Medulla oblongata (tissue), 1 donor: ENCODE measurements around the gene BRPF1.
"Not testable (repeated sequence)": the region's sequence is repeated elsewhere in the genome, so short reads cannot be mapped to it uniquely, and the experiment has no call there.

Source experiments
- DNase-seq: peaks from one replicate; pipeline ENCODE4 v3.0.0-alpha.2; 2015; ENCODE audit errors: extremely low spot score

BRPF1 gene

DNA sequence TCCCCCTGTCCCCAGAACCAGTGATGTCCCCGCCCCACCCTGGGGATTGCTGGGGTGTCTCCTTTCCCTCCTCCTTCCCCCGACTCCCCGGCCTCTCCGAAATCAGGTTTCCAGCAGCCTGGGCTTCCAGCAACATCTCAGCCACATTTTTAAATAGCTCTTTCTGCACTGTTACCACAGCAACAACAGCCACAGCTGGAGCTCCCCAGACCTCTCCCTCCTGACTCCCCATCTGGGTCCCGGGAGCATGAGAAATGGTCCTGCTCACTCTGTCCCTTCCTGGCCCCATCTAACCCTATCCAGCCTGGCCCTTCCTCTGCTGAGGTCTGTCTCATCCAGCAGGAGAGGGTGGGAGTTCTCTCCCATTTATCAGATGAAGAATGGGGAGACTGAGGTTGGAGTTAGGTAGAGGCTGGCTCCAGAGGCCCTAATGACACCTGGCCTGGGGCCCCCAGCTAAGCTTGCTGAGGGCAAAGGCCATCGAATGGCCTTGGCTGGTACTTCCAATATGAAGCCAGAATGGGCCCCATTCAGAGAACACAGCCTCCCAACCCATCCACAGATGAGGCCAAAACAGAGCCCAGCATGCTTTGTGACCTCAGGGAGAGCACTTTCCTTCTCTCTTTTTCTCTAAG, 36.7 kb downstream of the BRPF1 start:
- DNase-seq, result no peak

DNA sequence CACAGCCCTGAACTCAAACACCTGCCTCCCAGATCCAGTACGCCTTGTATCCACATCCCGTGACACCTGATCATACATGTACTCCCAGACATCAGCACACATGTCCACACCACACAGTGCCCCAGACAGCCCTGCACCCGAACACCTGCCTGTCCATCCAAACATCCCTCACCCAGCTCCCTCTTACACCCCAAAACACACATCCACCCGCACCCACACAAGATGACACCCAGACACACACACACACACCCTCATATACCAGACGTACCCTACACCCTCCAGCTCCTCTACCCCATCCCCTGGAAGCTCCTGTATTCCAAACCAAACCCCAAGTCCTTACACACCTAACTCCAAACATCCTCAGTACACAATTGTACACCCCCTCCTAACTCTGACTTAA, 37.5 kb downstream of the BRPF1 start:
- DNase-seq, result no peak

DNA sequence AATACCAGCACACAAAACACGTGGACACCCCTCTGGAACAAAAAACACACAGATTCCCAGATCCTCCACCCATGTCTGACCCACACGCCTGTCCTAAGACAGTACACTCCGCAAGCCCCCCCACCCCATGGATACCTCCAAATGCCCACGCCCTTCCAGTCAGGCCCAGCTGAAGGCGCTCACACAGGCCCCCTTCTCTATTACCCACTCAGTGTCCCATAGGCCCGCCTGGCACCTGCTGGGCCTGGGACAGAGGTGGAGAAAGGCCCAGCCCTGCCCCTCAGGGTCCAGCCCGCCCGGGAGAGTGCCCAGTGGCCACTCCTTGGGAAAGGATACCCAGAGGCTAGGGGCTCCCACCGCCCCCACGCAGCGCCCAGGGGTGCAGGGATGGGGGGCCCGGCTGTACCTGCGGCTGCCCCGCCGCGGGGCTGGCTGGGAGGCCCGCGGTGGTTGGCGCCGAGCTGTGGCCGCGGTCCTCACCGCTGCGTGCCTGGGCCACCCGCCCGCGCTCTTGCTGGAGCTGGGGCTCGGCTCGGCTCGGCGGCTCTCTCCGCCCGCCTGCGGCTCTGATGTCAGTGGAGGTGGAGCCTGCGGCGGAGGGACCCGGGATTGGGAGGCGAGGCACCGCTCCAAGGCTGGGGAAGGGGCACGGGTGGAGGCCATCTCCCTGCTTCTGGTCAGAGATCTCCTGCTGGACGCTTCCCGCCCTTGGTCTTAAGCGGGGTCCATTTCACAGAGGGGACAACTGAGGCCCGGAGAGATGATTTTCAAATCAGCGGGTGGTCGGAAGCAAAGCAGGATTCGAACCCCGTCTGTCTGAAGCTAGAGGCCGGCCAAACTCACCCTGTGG, 38.1 kb downstream of the BRPF1 start, which contains the start of gene CAMK1:
Gene CAMK1 (minus strand): TSS at position 522 of the 850 bp plus-strand sequence. CDS start 2,198 bp downstream, outside the sequence.
- DNase-seq, result peak; percentile 70

DNA sequence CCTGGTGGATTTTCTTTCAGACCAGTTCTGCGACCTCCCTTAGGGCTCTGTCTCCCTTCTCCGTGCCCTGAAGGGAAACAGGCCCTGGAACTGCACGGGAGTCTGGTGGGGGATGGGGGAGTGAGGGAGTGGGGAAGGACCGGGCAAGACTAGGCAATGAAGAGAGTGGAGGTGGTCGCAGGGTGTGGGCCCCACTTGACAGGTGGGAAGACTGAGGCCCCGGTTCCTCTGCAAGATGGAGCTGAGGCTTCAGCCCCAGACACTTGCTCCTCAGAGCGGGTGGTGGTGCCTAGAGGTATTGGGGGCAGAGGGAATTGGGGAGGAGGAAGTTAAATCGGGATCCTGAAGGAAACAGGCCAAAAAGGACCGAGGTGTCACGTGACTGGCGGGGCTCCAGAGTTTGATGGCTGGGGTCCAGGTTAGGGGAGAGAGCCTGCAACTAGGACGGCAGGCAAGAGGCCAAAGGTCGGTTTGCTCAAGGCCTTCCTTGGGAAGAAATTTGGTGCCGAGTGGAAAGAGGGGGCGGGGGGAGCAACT, 38.8 kb downstream of the BRPF1 start:
- DNase-seq, result peak; percentile 73

DNA sequence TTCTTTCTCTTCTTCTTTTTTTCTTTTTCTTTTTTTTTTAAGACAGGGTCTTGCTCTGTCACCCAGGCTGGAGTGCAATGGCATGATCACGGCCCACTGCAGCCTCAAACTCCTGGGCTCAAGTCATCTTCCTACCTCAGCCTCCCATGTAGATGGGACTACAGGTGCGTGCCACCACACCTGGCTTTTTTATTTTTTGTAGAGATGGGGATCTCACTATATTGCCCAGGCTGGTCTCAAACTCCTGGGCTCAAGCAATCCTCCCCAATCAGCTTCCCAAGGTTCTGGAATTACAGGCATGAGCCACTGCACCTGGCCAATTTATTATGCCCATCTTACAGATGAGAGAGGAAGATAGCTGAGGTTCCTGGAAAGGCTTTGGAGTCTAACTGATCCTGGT, 39.5 kb downstream of the BRPF1 start:
- DNase-seq, result not testable (repeated sequence)

DNA sequence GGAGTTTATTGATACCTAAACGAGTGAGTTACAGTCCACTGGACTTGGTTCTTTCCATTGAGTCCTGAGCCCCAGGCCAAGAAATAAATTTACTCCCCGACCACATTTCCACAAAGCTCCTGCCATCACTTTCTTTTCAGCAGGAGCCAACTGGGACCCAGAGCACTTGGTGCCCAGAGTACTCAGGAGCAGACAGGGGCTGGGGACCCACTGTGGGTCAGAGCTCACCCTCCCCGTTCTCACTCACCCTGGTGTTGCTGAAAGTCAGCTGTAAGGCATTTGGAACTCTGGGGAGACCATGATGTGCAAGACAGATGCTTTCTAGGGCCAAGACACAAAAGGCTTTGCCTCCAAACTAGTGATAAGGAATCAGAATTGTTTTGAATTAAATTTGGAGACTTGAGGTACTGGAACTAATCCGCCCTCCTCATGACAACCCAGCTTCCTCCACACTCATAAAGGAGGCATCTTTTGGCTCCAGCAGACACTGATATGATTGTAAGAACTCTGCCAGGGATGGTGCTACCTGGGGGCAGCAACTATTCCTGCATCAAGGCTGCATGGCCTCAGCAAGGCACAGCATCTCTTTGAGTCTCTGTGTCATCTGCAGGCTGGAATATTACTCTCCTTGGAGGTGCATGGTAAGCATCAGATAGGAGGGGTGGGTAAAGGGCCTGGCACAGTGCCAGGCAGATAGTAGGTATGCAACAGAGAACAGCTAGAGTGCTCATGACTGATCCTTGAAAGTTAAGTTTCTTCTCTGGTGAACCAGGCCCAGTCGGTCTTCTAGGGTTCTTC, 45.6 kb downstream of the BRPF1 start:
- DNase-seq, result no peak

DNA sequence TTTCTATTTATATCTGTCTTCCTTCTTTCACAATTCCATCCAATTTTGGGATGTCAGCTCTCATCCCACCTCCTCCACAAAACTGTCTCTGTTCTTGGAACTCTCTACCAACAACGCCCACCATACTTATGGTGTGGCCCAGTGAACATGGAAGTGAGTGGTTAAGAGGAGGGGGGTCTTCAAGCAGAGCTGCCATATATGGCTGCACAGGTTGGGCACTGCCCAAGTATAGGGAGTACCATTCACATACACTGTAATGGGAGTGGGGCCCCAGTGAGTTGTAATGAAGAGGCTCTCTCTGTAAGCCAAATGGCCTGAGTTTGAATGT, 46.1 kb downstream of the BRPF1 start:
- DNase-seq, result no peak

DNA sequence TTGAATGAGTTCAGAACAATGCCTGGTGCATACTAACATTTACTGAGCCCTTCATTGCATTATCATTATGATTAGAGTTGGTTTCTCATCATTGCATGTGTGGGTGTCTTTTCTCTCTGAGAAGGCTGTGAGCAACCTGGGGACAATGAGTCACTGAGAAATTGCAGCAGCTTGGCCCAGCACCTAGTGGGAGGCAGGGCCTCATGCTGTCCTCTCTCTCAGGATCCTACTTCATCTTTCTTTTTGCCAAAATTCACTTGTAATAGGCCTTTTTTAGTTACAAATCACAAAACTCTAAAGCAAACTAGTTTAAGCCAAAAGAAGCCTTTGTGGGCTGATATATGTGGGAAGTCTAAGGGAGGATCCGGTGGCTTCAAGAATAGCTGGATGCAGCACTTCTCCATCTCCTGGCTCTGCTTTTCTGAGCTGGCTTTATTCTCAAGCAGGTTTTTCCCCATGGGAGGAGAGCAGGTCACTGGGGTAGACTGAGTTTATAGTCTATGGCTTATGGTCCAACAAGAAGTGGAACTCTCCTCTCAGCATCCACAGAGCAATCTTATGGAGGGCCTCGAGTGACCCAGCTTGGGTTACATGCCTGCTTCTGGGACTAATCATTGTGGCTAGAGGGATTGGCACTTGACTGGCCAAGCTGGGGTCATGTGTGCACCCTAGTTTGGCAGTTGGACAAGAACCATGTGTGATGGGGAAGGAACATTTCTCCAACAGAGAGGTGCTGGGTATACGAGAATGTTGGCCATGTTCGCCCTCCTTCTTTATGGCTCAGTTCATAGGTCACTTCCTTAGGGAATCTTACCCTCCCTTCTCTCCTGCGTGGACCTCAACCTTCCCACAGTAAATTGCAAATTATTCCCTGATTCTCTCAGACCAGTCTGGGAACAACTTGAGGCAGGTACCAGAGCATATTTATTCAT, 46.9 kb downstream of the BRPF1 start:
- DNase-seq, result no peak

DNA sequence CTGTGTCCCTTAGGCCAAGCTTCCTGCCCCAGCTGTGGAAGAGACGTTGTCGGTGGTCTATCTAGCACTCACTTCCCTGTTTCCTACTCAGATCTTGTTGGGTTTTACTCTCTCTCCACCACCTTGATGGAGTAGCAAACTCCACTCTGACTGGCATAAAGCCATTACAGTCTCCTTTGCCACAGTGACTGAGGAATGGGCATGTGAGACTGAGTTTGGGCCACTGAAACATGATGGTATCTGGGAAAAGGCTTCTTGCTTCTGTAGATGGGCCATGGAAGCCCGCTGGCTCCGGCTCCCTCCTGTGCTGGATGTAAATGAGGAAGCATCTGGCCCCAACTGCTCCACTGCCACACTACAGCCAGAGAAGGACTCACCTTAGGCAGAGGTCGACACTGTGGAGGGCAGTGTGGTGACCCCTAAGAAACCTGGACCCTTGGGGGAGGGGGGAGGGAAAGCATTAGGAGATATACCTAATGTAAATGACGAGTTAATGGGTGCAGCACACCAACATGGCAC, 47.6 kb downstream of the BRPF1 start:
- no peak for DNase-seq

DNA sequence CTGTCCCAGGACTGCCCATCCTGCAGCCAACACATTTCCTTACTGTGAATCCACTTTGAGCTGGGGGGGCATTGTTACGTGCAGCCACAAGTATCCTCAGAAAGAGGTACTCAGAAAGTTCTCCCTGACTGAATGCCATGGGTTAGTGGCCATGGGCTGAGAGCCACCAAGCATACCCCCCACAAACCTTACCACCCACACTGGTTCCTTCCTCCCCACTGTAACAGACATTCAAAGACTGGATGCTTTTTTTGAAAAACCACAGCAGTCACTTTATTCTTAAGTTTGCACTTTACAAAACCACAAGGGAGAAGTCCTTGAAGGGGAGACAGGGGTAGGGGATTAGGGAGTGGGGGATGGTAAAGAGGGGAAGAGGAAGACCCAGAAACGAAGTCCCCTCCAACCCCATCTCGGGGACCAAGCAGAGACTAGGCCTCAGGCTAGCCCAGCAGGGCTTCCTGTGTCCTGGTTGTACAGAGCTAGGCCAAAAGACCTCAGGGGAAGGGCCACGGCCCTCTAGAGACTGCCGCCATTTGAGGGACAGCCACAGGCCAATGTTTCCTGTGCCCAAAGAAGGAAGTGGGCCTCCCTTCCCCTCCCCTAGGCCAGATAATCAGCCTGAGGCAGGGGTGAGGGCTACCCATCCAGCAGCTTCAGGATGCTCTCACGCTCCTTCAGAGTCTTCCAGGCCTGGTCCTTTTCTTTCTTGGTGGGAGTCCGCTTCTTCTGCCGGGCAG, 48.4 kb downstream of the BRPF1 start:
- peak; percentile 86 for DNase-seq

DNA sequence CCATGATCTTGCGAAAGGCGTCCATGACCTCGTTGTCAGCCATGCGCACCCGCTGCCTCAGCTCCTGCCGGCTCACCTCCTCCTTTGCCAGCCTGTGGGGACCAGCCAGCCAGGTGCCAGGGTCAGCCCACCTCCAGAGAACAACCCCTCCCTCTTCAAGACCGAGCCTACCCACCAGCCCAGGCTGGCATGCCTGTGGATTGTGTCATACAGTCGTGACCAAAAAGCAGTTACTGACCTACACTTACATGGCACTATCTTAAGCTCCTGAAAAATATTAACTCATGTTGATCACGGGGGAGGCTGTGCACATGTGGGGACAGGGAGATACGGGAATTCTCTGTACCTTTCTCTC, 48.9 kb downstream of the BRPF1 start:
- no peak for DNase-seq

DNA sequence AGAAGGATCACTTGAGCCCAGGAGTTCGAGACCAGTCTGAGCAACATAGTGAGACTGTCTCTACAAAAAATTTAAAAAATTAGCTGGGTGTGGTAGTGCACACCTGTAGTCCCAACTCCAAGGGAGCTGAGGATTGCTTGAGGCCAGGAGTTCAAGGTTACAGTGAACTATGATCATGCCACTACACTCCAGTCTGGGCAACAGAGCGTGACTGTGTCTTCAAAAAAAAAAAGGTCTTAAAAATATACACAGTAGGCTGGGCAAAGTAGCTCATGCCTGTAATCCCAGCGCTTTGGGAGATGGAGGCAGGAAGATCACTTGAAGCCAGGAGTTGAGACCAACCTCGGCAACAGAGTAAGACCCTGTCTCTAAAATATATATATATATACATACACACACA, 49.4 kb downstream of the BRPF1 start:
- no peak for DNase-seq

DNA sequence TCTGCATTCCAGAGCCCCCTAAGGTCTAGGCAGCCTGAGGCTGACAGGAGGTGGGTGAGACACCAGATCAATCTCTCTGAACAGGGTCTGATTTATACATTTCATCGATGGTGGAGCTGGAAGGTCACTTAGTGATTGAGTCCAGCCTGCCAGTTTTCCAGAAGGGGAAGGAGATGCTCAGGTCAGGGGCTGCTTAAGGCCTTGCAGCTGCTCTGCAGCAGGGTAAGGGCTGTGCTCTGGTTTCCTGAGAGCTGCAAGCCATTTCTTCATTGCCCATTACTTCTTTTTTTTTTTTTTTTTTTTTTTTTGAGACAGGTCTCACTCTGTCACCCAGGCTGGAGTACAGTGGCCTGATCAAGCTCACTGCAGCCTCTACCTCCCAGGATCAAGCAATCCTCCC, 50.0 kb downstream of the BRPF1 start:
- DNase-seq, result no peak

DNA sequence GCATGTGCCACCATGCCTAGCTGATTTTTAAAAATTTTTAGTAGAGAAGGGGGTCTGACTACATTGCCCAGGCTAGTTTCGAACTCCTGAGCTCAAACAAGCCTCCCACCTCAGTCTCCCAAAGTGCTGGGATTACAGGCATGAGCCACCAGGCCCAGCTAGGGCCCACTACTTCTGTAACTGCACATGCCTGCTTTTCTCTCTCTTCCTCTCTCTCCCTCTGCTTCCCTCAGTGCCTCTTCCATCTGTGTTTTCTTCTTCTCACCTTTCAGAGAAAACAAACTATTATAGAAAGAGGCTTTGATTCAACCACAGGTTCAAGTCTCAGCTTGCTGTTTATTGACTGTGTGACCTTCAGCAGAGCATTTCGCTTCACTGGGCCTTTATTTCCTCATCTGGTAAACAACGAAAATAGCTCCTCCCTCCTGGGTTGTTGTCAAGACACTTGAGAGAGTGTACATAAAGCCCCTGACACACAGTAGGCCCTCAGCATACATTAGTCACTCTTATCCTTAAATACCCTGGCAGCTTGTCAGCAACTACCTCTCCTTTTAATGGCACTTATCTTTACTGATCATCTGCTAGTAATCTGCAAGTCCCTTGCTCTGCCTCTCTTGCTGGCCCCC, 50.6 kb downstream of the BRPF1 start:
- DNase-seq, result no peak

DNA sequence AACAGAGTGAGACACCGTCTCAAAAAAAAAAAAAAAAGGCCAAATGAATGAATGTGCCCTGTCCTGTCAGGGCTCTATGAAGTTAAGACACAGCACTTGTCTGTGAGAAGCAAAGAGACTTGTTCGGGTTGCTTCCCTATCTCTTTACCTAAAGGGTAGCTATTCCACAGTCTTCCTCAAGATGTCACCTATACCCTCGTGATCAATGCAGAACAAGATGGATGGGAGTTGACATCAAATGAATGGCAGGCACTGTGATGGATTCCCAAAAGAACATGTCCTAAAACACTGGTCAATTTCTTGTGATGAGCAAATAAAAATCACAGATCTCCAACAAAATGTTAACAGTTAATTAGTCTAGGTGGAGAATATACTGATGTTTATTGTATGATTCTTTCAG, 51.2 kb downstream of the BRPF1 start:
- DNase-seq, result no peak

DNA sequence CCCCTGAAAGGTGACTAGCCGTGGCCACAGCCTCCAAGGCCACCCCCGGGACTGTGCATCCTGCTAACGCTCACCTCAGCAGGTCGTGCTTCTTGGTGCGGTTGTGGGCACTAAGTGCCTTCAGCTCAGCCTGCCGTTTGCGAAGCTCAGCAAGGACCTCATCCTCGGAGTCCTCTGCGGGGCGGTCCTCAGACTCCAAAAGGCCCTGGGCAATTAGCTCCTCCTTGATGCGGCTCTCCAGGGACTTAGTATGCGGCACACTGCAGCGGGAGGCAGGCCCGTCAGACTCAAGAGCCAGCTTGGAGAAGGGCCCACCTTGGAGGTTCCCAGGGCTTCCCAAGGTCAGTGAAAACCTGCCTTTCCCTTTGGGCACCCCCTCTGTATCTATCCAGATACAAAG, 52.4 kb downstream of the BRPF1 start:
- DNase-seq, result no peak

DNA sequence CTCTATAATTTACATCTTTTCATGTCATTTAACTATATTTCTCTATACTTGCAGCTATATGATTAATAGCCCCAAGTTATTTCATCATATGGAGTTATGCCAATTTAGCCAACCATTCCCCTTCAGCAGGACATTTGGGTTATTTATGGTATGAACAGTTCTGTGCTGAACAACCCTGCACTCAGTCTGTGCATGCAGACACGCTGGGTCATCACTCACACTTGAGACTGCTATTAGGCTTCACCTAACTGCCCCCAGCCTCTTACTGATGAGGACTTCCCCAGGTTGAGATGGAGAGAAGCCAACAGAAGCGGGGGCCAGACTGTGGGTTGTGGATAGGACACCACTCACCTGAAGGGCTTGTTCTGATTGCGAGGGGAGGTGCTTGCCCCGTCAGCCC, 53.4 kb downstream of the BRPF1 start:
- DNase-seq, result no peak

DNA sequence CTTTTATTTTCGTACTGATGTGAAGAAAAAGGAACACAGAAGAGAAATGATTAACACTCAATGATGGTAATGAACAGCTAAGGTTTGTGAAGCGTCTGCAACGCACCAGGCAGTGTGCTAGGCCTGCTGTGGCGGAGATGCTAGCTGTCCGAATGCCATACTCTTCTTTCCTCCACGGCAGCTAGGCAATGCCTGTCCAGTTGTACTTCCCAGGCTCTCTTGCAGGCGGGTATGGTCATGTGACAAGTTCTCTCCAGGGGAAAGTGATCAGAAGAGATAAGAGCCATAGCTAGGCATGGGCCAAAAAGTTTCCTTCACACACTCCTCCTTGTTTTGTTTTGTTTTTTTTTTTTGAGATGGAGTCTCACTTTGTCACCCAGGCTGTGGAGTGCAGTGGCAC, 54.1 kb downstream of the BRPF1 start:
- DNase-seq, result no peak

DNA sequence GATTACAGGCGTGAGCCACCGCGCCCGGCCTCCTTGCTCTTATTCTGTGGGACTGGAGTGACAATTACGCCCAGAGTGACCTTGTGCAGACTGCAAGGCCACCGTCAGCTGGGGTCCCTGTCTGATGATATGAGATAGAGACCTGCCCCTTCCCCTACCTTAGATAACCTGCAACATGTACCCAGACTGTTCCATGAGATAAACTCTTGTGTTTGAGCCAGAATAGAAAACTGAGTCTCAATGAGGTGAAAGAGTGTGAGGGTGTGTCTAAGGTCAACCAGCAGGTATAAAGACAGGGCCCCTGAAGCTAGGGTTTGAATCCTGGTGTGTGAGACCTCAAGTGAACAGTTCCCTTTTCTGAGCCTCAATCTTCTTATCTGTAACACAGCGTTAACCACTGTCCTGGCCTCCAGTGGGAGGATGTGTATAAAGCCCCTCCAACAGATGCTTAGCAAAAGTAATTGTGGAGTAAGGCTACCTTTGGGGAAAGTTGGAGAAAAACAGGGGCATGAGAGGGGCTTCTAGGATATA, 54.7 kb downstream of the BRPF1 start:
- no peak for DNase-seq
